ENCODE measurements around the gene C2CD4A. TPM values are rescaled to one million over a fixed set of nuclear protein-coding genes. Genes with fewer than 3 reads are reported as not detected.

The C2CD4A gene
- total and polyA plus RNA-seq, 10 of the 15 experiments (the other 5 are each of a cell fraction or from before 2014, with no cell fraction given): not detected

GRCh38 chr15:62068071-62068809 lies 1.5 kb downstream of the C2CD4A start (continued):
- TF ChIP-seq MAX (IDR thresholded peaks at IDR 0.05; ENCODE audit: low read depth, low read length): no peak

GRCh38 chr15:62068810-62069167 lies 2.0 kb downstream of the C2CD4A start:
- Histone ChIP-seq H2AFZ (ENCODE audit: control insufficient read depth, low read depth, low read length) (no peak overlapping the region), H3K36me3 (ENCODE audit: control insufficient read depth in 2 of 2, insufficient read depth in 2 of 2, low read length in 1 of 2) (no peaks in the 10 kb centered on the region), H3K27ac (ENCODE audit: control insufficient read depth, insufficient read depth) (no peak overlapping the region), H3K9me3 (replicated peaks; ENCODE audit: control insufficient read depth, insufficient read depth, low read length) (no peaks in the 10 kb centered on the region), H4K20me1 (ENCODE audit: control insufficient read depth, insufficient read depth) (no peaks in the 10 kb centered on the region), H3K79me2 (ENCODE audit: control insufficient read depth, insufficient read depth, low read length) (no peaks in the 10 kb centered on the region), H3K4me3 (peak overlapping the region; percentile 41), H3K9ac (ENCODE audit: control insufficient read depth, insufficient read depth, low read length) (no peak overlapping the region), H3K4me2 (ENCODE audit: control insufficient read depth, insufficient read depth) (peak overlapping the region; percentile 53), H3K4me1 (ENCODE audit: control insufficient read depth, insufficient read depth, low read length) (peaks cover 8% of the 10 kb centered on the region), H3K27me3 (replicated peaks in 1 of 2; ENCODE audit: control insufficient read depth in 2 of 2, insufficient read depth in 2 of 2, low read length in 1 of 2) (peaks cover 8 to 17% of the 10 kb centered on the region in 2 experiments)
- in situ Hi-C loops (cut with MboI): no loop called here
- ATAC-seq (no peak), FAIRE-seq (no peak), DNase-seq (ENCODE audit: low read depth, low spot score) (no peak)
- POLR2A ChIA-PET: no interaction called here
- CTCF ChIA-PET: interaction anchor here (1.3 to 3.0 kb wide), 3 partner anchors 8 to 86 kb away, joined by 3 to 8 read pairs (median 4); partner anchors contain the start of gene VPS13C
- intact Hi-C loops (cut with micrococcal nuclease; ENCODE audit: unreplicated experiment): no loop called here
- SMC1A ChIA-PET (ENCODE audit: uncharacterized antibody, unreplicated experiment): interaction anchor here (0.7 to 1.3 kb wide), 3 partner anchors 93 to 237 kb away, joined by 3 to 4 read pairs (median 3); no protein-coding TSS in a partner anchor
- BruUV-seq (replicated peaks): no TSS peak
- 24% methylated on average over 4 of the region's 4 CpGs for WGBS (ENCODE audit: insufficient coverage, insufficient replicate concordance, low lambda C conversion rate, missing lambda C conversion rate)
- RAD21 ChIA-PET (ENCODE audit: unreplicated experiment): no interaction called here
- no peak for TF ChIP-seq BMI1 (IDR thresholded peaks at IDR 0.05; ENCODE audit: borderline replicate concordance)
- TF ChIP-seq POU2F2 (IDR thresholded peaks at IDR 0.05; ENCODE audit: borderline replicate concordance, low read depth, low read length): no peak
- TF ChIP-seq LARP7 (IDR thresholded peaks at IDR 0.05): no peak
- TF ChIP-seq RAD51 (IDR thresholded peaks at IDR 0.05): no peak

Data from GM12878 (cell line).